Karpas-422 (cell line): ENCODE results near the gene UCN2. TPM values are rescaled to one million over a fixed set of nuclear protein-coding genes. Genes with fewer than 3 reads are reported as not detected.

Experiments
- DNase-seq: peaks from one replicate; pipeline ENCODE4 v3.0.0-alpha.2; 2015
- H2AFZ ChIP-seq: fragments of 200-600 bp; sonication (generic); 2 replicates; pipeline ENCODE4 v1.6.1; 2014; ENCODE audit warnings: antibody characterized with exemption, low read length, mixed read lengths
- H3K27ac ChIP-seq: fragments of 200-600 bp; sonication (generic); 2 replicates; pipeline ENCODE4 v1.5.1; 2014; ENCODE audit warnings: mild to moderate bottlenecking, low read length, moderate library complexity
- H3K27me3 ChIP-seq: fragments of 200-600 bp; sonication (generic); 2 replicates; pipeline ENCODE4 v1.6.1; 2014; ENCODE audit warnings: low read length, mixed read lengths
- H3K36me3 ChIP-seq: fragments of 200-600 bp; sonication (generic); 2 replicates; pipeline ENCODE4 v1.6.1; 2014; ENCODE audit warnings: low read length, mixed read lengths; ENCODE audit not compliant: insufficient read depth
- H3K4me1 ChIP-seq: fragments of 200-600 bp; sonication (generic); 2 replicates; pipeline ENCODE4 v1.6.1; 2014; ENCODE audit warnings: mild to moderate bottlenecking, low read length, mixed read lengths
- H3K4me2 ChIP-seq: fragments of 200-600 bp; sonication (generic); 2 replicates; pipeline ENCODE4 v1.6.1; 2014; ENCODE audit warnings: low read length, low read depth, mild to moderate bottlenecking; ENCODE audit not compliant: poor library complexity, severe bottlenecking
- H3K4me3 ChIP-seq: fragments of 200-600 bp; sonication (generic); 2 replicates; pipeline ENCODE4 v1.5.1; 2014; ENCODE audit warnings: mild to moderate bottlenecking, antibody characterized with exemption, low read length, mixed read lengths
- H3K79me2 ChIP-seq: fragments of 200-600 bp; sonication (generic); 2 replicates; pipeline ENCODE4 v1.6.1; 2014; ENCODE audit warnings: mild to moderate bottlenecking, low read length, mixed read lengths
- H3K9ac ChIP-seq: fragments of 200-600 bp; sonication (generic); 2 replicates; pipeline ENCODE4 v1.6.0; 2014; ENCODE audit warnings: low read length
- H3K9me2 ChIP-seq: fragments of 200-600 bp; sonication (generic), shearing (Covaris generic); replicated peaks from 2 replicates; pipeline ENCODE4 v1.6.0; 2014; ENCODE audit warnings: mild to moderate bottlenecking, low read length, moderate library complexity; ENCODE audit not compliant: insufficient read depth
- H3K9me3 ChIP-seq: fragments of 300-700, 200-600 bp; sonication (generic); 2 replicates; pipeline ENCODE4 v1.6.1; 2014; ENCODE audit warnings: low read length, mixed read lengths
- H4K20me1 ChIP-seq: fragments of 200-600 bp; sonication (generic); 2 replicates; pipeline ENCODE4 v1.6.1; 2014; ENCODE audit warnings: mild to moderate bottlenecking, antibody characterized with exemption, low read length, low read depth; ENCODE audit not compliant: insufficient read depth
- total RNA-seq: library from RNA; depleted of rRNA; stranded (reverse); fragments of >200 nt; shearing (Covaris generic); gene quantifications from 2 replicates; pipeline ENCODE4 v1.2.3, GENCODE V29; 2014; ENCODE audit warnings: low replicate concordance

The UCN2 gene
- total RNA-seq, 1 experiment from 2014 or later = not detected

DNA sequence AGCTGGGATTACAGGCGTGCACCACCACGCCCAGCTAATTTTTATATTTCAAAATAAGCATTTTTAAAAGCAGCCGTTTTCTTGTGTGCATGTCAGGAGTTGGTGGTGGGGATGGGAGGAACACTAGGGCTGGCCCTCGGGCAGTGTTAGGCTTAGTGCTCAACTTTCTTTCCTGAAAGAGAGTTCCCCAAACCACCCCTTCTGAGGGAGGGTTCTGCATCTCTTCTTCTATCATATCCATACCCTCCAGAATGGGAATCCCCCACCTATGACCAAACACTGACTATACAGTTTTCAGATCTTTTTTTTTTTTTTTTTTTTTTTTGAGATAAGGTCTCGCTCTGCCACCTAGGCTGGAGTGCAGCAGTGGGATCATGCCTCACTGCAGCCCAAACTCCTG, 19.4 kb downstream of the UCN2 start:
- H3K4me2 ChIP-seq = no peak overlapping the region

DNA sequence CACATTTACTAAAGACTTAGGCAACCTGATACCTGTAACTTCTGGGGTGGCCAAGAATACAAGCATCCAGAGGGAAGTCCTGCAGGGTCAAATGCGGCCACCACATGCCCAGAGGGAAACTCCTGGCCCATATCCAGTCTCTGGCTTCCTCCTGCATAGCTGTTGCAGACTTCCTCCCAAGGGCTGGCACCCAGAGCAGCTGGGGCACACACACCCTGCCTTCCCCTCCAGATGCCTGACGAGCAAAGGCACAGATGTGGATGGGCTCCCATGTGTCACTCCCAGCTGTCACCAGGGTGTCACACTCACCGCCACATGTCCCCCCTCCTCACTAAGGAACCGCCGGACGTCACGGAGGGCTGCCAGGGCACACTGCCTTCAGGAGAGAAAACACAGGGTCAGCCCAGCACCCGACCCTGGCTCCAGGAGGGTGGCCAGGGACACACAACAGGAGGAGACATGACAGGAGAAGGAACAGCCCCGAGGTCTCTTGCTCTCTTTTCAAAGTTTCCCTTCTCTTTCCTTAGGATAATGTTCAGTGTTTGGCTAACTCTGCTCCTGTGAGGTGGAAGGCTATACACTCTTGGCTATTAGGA, 20.2 kb downstream of the UCN2 start:
- Histone ChIP-seq H3K27ac (no peak overlapping the region), H3K4me3 (no peak overlapping the region), H3K4me2 (no peak overlapping the region), H3K9me2 (no peaks in the 10 kb centered on the region), H3K36me3 (peaks cover 28% of the 10 kb centered on the region), H3K9me3 (no peaks in the 10 kb centered on the region), H3K79me2 (no peaks in the 10 kb centered on the region), H4K20me1 (no peaks in the 10 kb centered on the region), H3K27me3 (no peaks in the 10 kb centered on the region), H3K4me1 (no peaks in the 10 kb centered on the region), H3K9ac (no peak overlapping the region), H2AFZ (no peak overlapping the region)
- no peak for DNase-seq

More for the DNA sequence above, 19.4 kb downstream of the UCN2 start:
- DNase-seq = no peak
- Histone ChIP-seq H3K79me2 (no peaks in the 10 kb centered on the region), H2AFZ (no peak overlapping the region), H3K4me3 (no peak overlapping the region), H3K9me2 (no peaks in the 10 kb centered on the region), H3K27me3 (no peaks in the 10 kb centered on the region), H3K9ac (no peak overlapping the region), H3K36me3 (peaks cover 28% of the 10 kb centered on the region), H3K9me3 (no peaks in the 10 kb centered on the region), H3K4me1 (no peaks in the 10 kb centered on the region), H3K27ac (no peak overlapping the region), H4K20me1 (no peaks in the 10 kb centered on the region)

DNA sequence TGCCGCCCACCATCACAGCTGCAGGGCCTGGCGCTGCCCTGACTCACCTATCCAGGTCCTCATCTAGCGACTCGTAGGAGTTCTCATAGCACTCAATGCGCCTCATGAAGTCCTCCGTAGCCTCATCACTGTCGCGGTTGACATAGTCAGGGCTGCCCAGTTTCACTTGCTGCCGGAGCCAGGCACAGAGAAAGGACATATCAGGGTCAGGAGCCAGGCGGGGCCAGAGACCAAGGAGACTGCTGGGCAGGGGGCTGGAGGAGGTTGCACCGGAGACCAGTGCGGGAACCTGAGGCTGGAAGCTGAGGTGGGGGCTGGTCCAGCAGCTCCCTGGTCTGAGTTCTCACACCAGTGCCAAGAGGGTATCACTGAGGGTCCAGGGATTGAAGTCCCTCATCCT, 25.1 kb downstream of the UCN2 start:
- Histone ChIP-seq H4K20me1 (no peaks in the 10 kb centered on the region), H3K4me2 (no peak overlapping the region), H3K27ac (no peak overlapping the region), H3K79me2 (no peaks in the 10 kb centered on the region), H3K4me3 (no peak overlapping the region), H3K27me3 (no peaks in the 10 kb centered on the region), H2AFZ (no peak overlapping the region), H3K9me3 (no peaks in the 10 kb centered on the region), H3K4me1 (no peaks in the 10 kb centered on the region), H3K36me3 (peaks cover 32% of the 10 kb centered on the region), H3K9ac (no peak overlapping the region), H3K9me2 (no peaks in the 10 kb centered on the region)
- no peak for DNase-seq

DNA sequence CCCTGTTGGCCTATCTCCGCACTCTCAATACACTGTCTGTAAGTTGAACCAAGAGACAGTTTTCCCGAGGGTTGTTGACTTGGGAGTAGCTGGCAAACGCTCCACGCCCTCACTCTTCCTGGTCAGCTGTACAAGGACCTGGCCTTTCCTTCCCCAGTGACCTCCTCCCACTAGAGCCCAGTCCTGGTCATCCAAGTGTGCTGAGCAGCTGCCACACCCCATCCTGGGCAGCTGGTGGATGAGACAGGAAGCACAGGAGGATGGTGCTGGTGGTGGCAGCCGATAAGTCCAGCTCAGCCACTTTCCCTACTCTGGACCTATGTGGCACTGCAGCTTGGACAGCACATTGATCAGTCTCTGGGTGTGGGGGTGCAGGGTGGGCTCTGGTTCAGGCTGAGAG, 26.8 kb downstream of the UCN2 start:
- Histone ChIP-seq H3K9me2 (no peaks in the 10 kb centered on the region), H3K79me2 (no peaks in the 10 kb centered on the region), H3K4me2 (no peak overlapping the region), H3K9me3 (no peaks in the 10 kb centered on the region), H3K27ac (no peak overlapping the region), H4K20me1 (no peaks in the 10 kb centered on the region), H3K27me3 (no peaks in the 10 kb centered on the region), H3K9ac (no peak overlapping the region), H3K4me1 (no peaks in the 10 kb centered on the region), H2AFZ (no peak overlapping the region), H3K4me3 (no peak overlapping the region), H3K36me3 (peaks cover 37% of the 10 kb centered on the region)
- no peak for DNase-seq

DNA sequence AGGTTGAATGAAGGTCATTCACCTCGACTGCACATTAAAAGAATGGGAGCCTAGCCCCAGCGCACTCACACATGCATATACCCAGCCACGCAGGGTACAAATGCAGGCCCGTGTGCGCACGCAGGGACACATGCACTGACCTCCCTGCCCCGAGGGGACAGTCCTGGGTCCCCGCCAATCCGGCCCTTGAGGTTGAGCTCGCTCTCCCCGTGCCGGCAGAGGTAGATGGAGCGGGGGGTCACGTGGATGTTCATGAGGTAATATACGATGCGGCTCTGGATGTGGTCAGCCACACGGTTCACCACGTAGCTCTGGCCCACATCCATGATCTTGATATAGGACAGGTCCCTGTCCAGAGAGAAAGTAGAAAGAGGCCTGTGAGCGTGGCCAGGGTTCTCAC, 27.5 kb downstream of the UCN2 start:
- H2AFZ ChIP-seq = no peak overlapping the region
- no peak for DNase-seq
- H3K79me2 ChIP-seq = no peaks in the 10 kb centered on the region
- H3K9me3 ChIP-seq = no peaks in the 10 kb centered on the region
- no peaks in the 10 kb centered on the region for H3K27me3 ChIP-seq
- H3K36me3 ChIP-seq = peaks cover 37% of the 10 kb centered on the region
- H3K4me2 ChIP-seq = no peak overlapping the region
- no peaks in the 10 kb centered on the region for H3K9me2 ChIP-seq
- no peaks in the 10 kb centered on the region for H3K4me1 ChIP-seq
- H4K20me1 ChIP-seq = no peaks in the 10 kb centered on the region
- no peak overlapping the region for H3K27ac ChIP-seq
- no peak overlapping the region for H3K4me3 ChIP-seq
- H3K9ac ChIP-seq = no peak overlapping the region

DNA sequence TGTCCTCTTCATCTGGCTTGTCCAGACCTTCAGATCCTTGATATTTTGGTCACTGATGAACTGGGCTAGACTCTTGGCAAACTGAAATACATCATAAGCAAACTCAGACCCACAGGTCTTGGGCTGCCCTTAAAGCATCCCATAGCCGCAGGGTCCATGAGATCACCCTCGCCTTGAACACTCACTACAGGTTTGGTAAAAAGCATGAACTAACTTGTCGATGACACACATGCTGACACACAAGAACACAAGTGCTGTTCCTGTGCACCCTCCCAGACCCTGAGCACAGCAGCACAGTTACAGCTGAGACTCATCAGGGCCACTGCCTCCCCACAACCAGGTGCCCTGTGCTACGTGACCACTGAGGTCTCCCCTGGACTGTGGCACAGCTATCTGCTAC, 28.0 kb downstream of the UCN2 start:
- Histone ChIP-seq H3K4me3 (no peak overlapping the region), H3K4me2 (no peak overlapping the region), H4K20me1 (no peaks in the 10 kb centered on the region), H3K9me3 (no peaks in the 10 kb centered on the region), H3K27me3 (no peaks in the 10 kb centered on the region), H3K9me2 (no peaks in the 10 kb centered on the region), H3K9ac (no peak overlapping the region), H3K79me2 (no peaks in the 10 kb centered on the region), H3K4me1 (no peaks in the 10 kb centered on the region), H3K36me3 (peaks cover 38% of the 10 kb centered on the region), H2AFZ (no peak overlapping the region), H3K27ac (no peak overlapping the region)
- no peak for DNase-seq

DNA sequence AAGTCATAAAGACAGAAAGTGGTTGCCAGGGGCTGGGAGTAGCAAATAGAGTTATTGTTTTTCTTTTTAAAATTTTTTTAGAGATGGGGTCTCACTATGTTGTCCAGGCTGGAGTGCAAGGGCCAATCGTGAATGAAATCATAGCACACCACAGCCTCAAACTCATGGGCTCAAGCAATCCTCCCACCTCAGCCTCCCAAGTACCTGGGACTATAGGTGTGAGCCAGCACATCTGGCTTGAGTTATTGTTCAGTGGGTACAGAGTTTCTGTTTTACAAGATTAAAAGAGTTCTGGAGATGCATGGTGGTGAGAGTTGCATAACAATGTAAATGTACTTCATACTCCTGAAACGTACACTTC, 30.6 kb downstream of the UCN2 start:
- Histone ChIP-seq H3K79me2 (no peaks in the 10 kb centered on the region), H2AFZ (no peak overlapping the region), H3K4me2 (no peak overlapping the region), H3K27ac (no peak overlapping the region), H3K9ac (no peak overlapping the region), H3K9me3 (no peaks in the 10 kb centered on the region), H4K20me1 (no peaks in the 10 kb centered on the region), H3K9me2 (no peaks in the 10 kb centered on the region), H3K36me3 (peaks cover 37% of the 10 kb centered on the region), H3K4me3 (no peak overlapping the region), H3K27me3 (no peaks in the 10 kb centered on the region), H3K4me1 (no peaks in the 10 kb centered on the region)
- no peak for DNase-seq

DNA sequence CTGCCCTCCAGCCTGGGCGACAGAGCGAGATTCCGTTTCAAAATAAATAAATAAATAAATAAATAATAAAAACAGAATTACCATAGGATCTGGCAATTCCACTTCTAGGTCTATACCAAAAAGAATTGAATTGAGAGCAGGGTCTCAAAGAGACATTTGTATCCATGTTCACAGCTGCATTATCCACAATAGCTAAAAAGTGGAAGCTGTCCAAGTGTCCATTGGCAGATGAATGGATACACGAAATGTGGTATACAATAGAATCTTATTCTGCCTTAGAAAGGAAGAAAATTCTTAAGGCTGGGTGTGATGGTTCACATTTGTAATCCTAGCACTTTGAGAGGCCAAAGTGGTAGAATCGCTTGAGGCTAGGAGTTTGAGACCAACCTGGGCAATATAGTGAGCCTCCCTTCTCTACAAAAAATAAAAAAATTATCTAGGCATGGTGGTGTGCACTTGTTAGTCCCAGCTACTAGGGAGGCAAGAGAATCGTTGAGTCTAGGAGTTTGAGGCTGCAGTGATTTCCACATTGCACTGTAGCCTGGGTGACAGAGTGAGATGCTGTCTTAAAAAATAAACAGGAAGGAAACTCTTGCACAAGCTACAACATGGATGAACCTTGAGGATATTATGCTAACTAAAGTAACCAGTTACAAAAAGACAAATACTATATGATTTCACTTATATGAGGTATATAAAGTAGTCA, 31.2 kb downstream of the UCN2 start:
- Histone ChIP-seq H3K27me3 (no peaks in the 10 kb centered on the region), H3K9me2 (no peaks in the 10 kb centered on the region), H3K27ac (no peak overlapping the region), H4K20me1 (no peaks in the 10 kb centered on the region), H3K9ac (no peak overlapping the region), H2AFZ (no peak overlapping the region), H3K4me2 (no peak overlapping the region), H3K36me3 (peaks cover 38% of the 10 kb centered on the region), H3K4me1 (no peaks in the 10 kb centered on the region), H3K79me2 (no peaks in the 10 kb centered on the region), H3K4me3 (no peak overlapping the region), H3K9me3 (no peaks in the 10 kb centered on the region)
- no peak for DNase-seq
